Vagina (tissue), 2 donors: ENCODE results near the gene ATOH8. TPM values are rescaled to one million over a fixed set of nuclear protein-coding genes. Genes with fewer than 3 reads are reported as not detected.
A peak's percentile ranks its signal among the peaks of the same experiment; 100 is the strongest.

Experiments used
- DNase-seq, 2 donors: peaks; one replicate each; pipeline ENCODE4 v3.0.0-alpha.2; 2017; ENCODE audit errors: extremely low spot score in 2 of 2
- H3K27ac ChIP-seq: fragments of 200-600 bp; sonication (generic); one replicate; pipeline ENCODE4 v1.5.1; 2019
- H3K27me3 ChIP-seq: fragments of 200-600 bp; sonication (generic); one replicate; pipeline ENCODE4 v1.5.1; 2019
- H3K36me3 ChIP-seq, 2 donors: fragments of 200-600 bp; sonication (generic); one replicate each; pipeline ENCODE4 v1.5.1; 2017 to 2019
- H3K4me1 ChIP-seq: fragments of 200-600 bp; sonication (generic); one replicate; pipeline ENCODE4 v1.5.1; 2019
- H3K4me3 ChIP-seq, 2 donors: fragments of 200-600 bp; sonication (generic); 1 replicate in 1 of 2; 2 replicates in 1 of 2; pipeline ENCODE4 v1.5.1; 2016 to 2019
- H3K9me3 ChIP-seq: fragments of 200-600 bp; sonication (generic); one replicate; pipeline ENCODE4 v1.5.1; 2019
- POLR2A ChIP-seq, 2 donors: fragments of 450-650 bp; IDR thresholded peaks; one replicate each; pipeline ENCODE4 v1.6.1; 2017; ENCODE audit warnings: antibody characterized with exemption in 2 of 2, mild to moderate bottlenecking in 2 of 2, moderate library complexity in 2 of 2
- POLR2AphosphoS5 ChIP-seq, 2 donors: sonication (generic); formaldehyde crosslinking; IDR thresholded peaks; one replicate each; pipeline ENCODE4 v1.9.0; 2017; ENCODE audit warnings: antibody characterized with exemption in 2 of 2, mild to moderate bottlenecking in 2 of 2, low read depth in 1 of 2; ENCODE audit not compliant: insufficient read depth in 1 of 2
- intact Hi-C: fragments of 100-400 bp; cut with DNase I; formaldehyde crosslinking; loops from one replicate; pipeline ENCODE4 v1.15.1; 2023
- total RNA-seq: library from RNA; depleted of rRNA; stranded (reverse); fragments of >200 nt; gene quantifications from one replicate; pipeline ENCODE4 v1.2.3, GENCODE V29; 2016
- TF ChIP-seq, protein P1 (sequence below), 3 experiments: fragments of 450-650 bp in 2 of 3; fragments of 200-600 bp in 1 of 3; sonication (generic) in 1 of 3; IDR thresholded peaks; one replicate each; pipeline ENCODE4 v1.5.1; 2017 to 2019; ENCODE audit warnings: antibody characterized with exemption in 3 of 3, mild to moderate bottlenecking in 2 of 3, moderate library complexity in 2 of 3

The ATOH8 gene
- total RNA-seq, 1 donor from 2014 or later, result 66.5 TPM

DNA sequence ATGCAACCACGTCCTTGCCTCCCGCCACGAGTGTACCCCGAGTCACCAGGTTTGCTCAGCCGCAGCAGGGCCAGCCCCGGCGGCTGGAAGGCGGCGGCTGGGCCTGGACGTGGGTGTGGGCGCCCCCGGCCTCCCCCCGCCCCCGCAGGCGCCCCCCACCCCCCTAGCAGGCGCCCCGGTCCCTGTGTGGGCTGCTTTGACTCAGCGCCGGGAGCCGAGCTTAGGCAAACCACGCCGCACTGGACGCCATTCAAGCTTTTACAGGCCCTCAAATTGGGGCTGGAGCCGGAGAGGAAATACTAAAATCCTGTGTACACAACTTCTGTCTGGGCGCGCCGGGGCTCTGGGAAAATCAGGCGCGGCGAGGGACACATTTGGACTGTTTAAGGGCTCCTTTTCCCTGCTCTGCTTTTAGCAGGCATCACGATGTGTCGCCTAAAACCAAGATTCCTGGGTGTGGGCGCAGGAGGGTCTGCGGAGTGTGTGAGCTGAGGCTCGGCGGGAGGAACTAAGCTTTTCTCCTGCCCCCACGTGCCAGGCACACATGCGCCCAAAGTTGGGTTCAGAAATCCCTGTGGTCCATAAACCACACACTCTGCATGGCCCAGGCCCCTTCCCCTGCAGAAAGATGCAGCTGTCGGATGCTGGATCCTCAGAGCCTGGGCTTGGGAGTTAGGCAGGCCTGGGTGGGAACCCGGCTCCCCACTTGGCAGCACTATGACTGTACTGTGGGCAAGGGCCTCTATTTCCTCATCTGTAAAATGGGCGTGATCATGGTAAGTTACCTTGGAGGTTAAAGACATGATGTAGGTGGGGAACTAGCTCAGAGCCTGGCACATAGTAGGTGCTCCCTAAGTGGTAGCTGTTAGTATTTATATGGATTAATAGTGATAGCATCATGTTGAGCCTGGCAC is 57.6 kb downstream of the ATOH8 start:
- TF ChIP-seq, protein P1, sequence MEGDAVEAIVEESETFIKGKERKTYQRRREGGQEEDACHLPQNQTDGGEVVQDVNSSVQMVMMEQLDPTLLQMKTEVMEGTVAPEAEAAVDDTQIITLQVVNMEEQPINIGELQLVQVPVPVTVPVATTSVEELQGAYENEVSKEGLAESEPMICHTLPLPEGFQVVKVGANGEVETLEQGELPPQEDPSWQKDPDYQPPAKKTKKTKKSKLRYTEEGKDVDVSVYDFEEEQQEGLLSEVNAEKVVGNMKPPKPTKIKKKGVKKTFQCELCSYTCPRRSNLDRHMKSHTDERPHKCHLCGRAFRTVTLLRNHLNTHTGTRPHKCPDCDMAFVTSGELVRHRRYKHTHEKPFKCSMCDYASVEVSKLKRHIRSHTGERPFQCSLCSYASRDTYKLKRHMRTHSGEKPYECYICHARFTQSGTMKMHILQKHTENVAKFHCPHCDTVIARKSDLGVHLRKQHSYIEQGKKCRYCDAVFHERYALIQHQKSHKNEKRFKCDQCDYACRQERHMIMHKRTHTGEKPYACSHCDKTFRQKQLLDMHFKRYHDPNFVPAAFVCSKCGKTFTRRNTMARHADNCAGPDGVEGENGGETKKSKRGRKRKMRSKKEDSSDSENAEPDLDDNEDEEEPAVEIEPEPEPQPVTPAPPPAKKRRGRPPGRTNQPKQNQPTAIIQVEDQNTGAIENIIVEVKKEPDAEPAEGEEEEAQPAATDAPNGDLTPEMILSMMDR (IDR thresholded peaks at IDR 0.05), result no peak
- TF ChIP-seq POLR2A (IDR thresholded peaks at IDR 0.05) (no peak), POLR2AphosphoS5 (IDR thresholded peaks at IDR 0.05; ENCODE audit: insufficient read depth in 1 of 2, low read depth in 1 of 2) (no peak)
- Histone ChIP-seq H3K36me3 (no peaks in the 10 kb centered on the region), H3K4me1 (peaks cover 23% of the 10 kb centered on the region), H3K9me3 (no peaks in the 10 kb centered on the region), H3K4me3 (peak overlapping the region in 1 of 2 donors; percentile 4), H3K27me3 (no peaks in the 10 kb centered on the region), H3K27ac (peak overlapping the region; percentile 71)
- peak in 1 of 2 donors; percentile 85 for DNase-seq
- intact Hi-C loops, result loop anchor here (5.0 kb wide), 1 partner anchor 174 kb away; no protein-coding TSS in a partner anchor

GRCh38 chr2:85812094-85812735 is 58.4 kb downstream of the ATOH8 start:
- no peaks in the 10 kb centered on the region for H3K27me3 ChIP-seq
- H3K4me1 ChIP-seq, result peaks cover 23% of the 10 kb centered on the region
- no peaks in the 10 kb centered on the region for H3K9me3 ChIP-seq
- intact Hi-C loops, result loop anchor here (5.0 kb wide), 1 partner anchor 175 kb away; no protein-coding TSS in a partner anchor
- TF ChIP-seq POLR2A (IDR thresholded peaks at IDR 0.05), result no peak
- TF ChIP-seq, protein P1 (IDR thresholded peaks at IDR 0.05), result no peak
- H3K27ac ChIP-seq, result peak overlapping the region; percentile 71
- no peaks in the 10 kb centered on the region for H3K36me3 ChIP-seq
- no peak overlapping the region for H3K4me3 ChIP-seq
- DNase-seq, result no peak

- H3K27me3 ChIP-seq, result no peaks in the 10 kb centered on the region
- H3K36me3 ChIP-seq, result no peaks in the 10 kb centered on the region
- H3K27ac ChIP-seq, result no peak overlapping the region
- TF ChIP-seq, protein P1 (IDR thresholded peaks at IDR 0.05), result no peak
- TF ChIP-seq POLR2A (IDR thresholded peaks at IDR 0.05), result no peak
- no peak for TF ChIP-seq POLR2AphosphoS5 (IDR thresholded peaks at IDR 0.05; ENCODE audit: insufficient read depth in 1 of 2, low read depth in 1 of 2)
- no peaks in the 10 kb centered on the region for H3K9me3 ChIP-seq
- no peak overlapping the region for H3K4me3 ChIP-seq
- peaks cover 23% of the 10 kb centered on the region for H3K4me1 ChIP-seq
- no peak for DNase-seq
- intact Hi-C loops, result loop anchor here (5.0 kb wide), 1 partner anchor 176 kb away; no protein-coding TSS in a partner anchor
Observed at GRCh38 chr2:85813211-85813981, 59.6 kb downstream of the ATOH8 start.

GRCh38 chr2:85813982-85814801 is 60.4 kb downstream of the ATOH8 start:
- intact Hi-C loops, result loop anchor here (2.0 to 5.0 kb wide), 2 partner anchors 85 to 177 kb away; no protein-coding TSS in a partner anchor
- Histone ChIP-seq H3K36me3 (no peaks in the 10 kb centered on the region), H3K9me3 (no peaks in the 10 kb centered on the region), H3K4me1 (peaks cover 23% of the 10 kb centered on the region), H3K4me3 (no peak overlapping the region), H3K27ac (no peak overlapping the region), H3K27me3 (no peaks in the 10 kb centered on the region)
- TF ChIP-seq, protein P1 (IDR thresholded peaks at IDR 0.05), result peak; percentile 86 to 98 (median 87)
- TF ChIP-seq POLR2A (IDR thresholded peaks at IDR 0.05) (no peak), POLR2AphosphoS5 (IDR thresholded peaks at IDR 0.05; ENCODE audit: insufficient read depth in 1 of 2, low read depth in 1 of 2) (peak in 1 of 2 donors; percentile 39)
- no peak for DNase-seq
